Measurements from ENCODE around the gene GRIN1. TPM values are rescaled to one million over a fixed set of nuclear protein-coding genes. Genes with fewer than 3 reads are reported as not detected.
A peak's percentile ranks its signal among the peaks of the same experiment; 100 is the strongest.

Gene GRIN1
- total RNA-seq, 1 donor: not detected

- TF ChIP-seq CTCF (IDR thresholded peaks at IDR 0.05; ENCODE audit: insufficient read depth, low read length): no peak
- H3K4me3 ChIP-seq (ENCODE audit: low read depth, low read length): peak overlapping the region; percentile 62
- DNase-seq (ENCODE audit: low read depth): no peak
Measured at GRCh38 chr9:137198902-137199283, 59.9 kb downstream of the GRIN1 start.

- peak; percentile 31 for DNase-seq (ENCODE audit: low read depth)
- TF ChIP-seq CTCF (IDR thresholded peaks at IDR 0.05; ENCODE audit: insufficient read depth, low read length): no peak
- H3K4me3 ChIP-seq (ENCODE audit: low read depth, low read length): peak overlapping the region; percentile 62
Measured at GRCh38 chr9:137199411-137200121, 60.6 kb downstream of the GRIN1 start.

- H3K4me3 ChIP-seq (ENCODE audit: low read depth, low read length): peak within 1 kb of the TSS; percentile 78
- TF ChIP-seq CTCF (IDR thresholded peaks at IDR 0.05; ENCODE audit: insufficient read depth, low read length): no peak
- DNase-seq (ENCODE audit: low read depth): peak; percentile 99
Measured at GRCh38 chr9:137200311-137201204, 61.6 kb downstream of the GRIN1 start, which contains the start of gene TPRN. TSS of gene TPRN (minus strand) at chr9:137200741. CDS start at chr9:137200711, 30 bp downstream.

- no peak for TF ChIP-seq CTCF (IDR thresholded peaks at IDR 0.05; ENCODE audit: insufficient read depth, low read length)
- no peak for DNase-seq (ENCODE audit: low read depth)
- peak overlapping the region; percentile 78 for H3K4me3 ChIP-seq (ENCODE audit: low read depth, low read length)
Measured at GRCh38 chr9:137201205-137201868, 62.4 kb downstream of the GRIN1 start.

GRCh38 chr9:137202966-137203365 lies 64.0 kb downstream of the GRIN1 start:
- no peak overlapping the region for H3K4me3 ChIP-seq (ENCODE audit: low read depth, low read length)
- no peak for TF ChIP-seq CTCF (IDR thresholded peaks at IDR 0.05; ENCODE audit: insufficient read depth, low read length)
- no peak for DNase-seq (ENCODE audit: low read depth)

GRCh38 chr9:137204731-137205125 lies 65.8 kb downstream of the GRIN1 start:
- no peak for TF ChIP-seq CTCF (IDR thresholded peaks at IDR 0.05; ENCODE audit: insufficient read depth, low read length)
- no peak for DNase-seq (ENCODE audit: low read depth)
- peak overlapping the region; percentile 94 for H3K4me3 ChIP-seq (ENCODE audit: low read depth, low read length)
